ENCODE measurements around the gene TBC1D22A. TPM values are rescaled to one million over a fixed set of nuclear protein-coding genes. Genes with fewer than 3 reads are reported as not detected.

The TBC1D22A gene
- polyA plus RNA-seq, 1 donor from 2014 or later, result 9.3 TPM

DNA sequence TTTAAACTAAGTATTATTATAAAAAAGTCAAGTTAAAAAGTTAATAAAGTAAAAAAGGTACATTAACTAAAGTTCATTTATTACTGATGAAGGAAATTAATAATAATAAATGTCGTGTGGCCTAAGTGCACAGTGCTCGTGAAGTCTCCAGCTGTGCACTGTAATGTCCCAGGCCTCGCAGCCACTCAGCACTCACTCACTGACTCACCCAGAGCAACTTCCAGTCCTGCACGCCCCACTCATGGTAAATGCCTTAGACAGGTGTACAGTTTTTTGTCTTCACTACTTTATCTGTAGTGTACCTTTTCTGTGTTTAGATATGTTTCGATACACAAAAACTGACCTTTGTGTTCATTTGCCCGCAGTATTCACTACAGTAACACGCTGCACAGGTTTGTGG, 175.5 kb downstream of the TBC1D22A start:
- Histone ChIP-seq H3K27me3 (ENCODE audit: insufficient read depth, low read depth, low read length) (no peaks in the 10 kb centered on the region), H2AFZ (ENCODE audit: low read depth, low read length) (no peak overlapping the region), H3K9ac (ENCODE audit: low read length) (no peak overlapping the region), H3K9me2 (ENCODE audit: insufficient read depth, low read length) (no peaks in the 10 kb centered on the region), H3F3A (ENCODE audit: insufficient read depth, low read length, poor library complexity, severe bottlenecking) (no peaks in the 10 kb centered on the region), H3K36me3 (ENCODE audit: insufficient read depth, low read length) (no peaks in the 10 kb centered on the region), H3K4me3 (ENCODE audit: low read length) (no peak overlapping the region), H3K4me2 (ENCODE audit: low read length) (no peak overlapping the region), H3K79me2 (replicated peaks; ENCODE audit: insufficient read depth, low read length) (no peaks in the 10 kb centered on the region), H3K27ac (ENCODE audit: low read length) (no peak overlapping the region), H3K9me3 (ENCODE audit: low read length) (no peaks in the 10 kb centered on the region), H4K20me1 (ENCODE audit: insufficient read depth) (no peaks in the 10 kb centered on the region)
- TF ChIP-seq, protein P1, sequence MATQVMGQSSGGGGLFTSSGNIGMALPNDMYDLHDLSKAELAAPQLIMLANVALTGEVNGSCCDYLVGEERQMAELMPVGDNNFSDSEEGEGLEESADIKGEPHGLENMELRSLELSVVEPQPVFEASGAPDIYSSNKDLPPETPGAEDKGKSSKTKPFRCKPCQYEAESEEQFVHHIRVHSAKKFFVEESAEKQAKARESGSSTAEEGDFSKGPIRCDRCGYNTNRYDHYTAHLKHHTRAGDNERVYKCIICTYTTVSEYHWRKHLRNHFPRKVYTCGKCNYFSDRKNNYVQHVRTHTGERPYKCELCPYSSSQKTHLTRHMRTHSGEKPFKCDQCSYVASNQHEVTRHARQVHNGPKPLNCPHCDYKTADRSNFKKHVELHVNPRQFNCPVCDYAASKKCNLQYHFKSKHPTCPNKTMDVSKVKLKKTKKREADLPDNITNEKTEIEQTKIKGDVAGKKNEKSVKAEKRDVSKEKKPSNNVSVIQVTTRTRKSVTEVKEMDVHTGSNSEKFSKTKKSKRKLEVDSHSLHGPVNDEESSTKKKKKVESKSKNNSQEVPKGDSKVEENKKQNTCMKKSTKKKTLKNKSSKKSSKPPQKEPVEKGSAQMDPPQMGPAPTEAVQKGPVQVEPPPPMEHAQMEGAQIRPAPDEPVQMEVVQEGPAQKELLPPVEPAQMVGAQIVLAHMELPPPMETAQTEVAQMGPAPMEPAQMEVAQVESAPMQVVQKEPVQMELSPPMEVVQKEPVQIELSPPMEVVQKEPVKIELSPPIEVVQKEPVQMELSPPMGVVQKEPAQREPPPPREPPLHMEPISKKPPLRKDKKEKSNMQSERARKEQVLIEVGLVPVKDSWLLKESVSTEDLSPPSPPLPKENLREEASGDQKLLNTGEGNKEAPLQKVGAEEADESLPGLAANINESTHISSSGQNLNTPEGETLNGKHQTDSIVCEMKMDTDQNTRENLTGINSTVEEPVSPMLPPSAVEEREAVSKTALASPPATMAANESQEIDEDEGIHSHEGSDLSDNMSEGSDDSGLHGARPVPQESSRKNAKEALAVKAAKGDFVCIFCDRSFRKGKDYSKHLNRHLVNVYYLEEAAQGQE (IDR thresholded peaks at IDR 0.05; ENCODE audit: borderline replicate concordance), result no peak
- TF ChIP-seq, protein P2, sequence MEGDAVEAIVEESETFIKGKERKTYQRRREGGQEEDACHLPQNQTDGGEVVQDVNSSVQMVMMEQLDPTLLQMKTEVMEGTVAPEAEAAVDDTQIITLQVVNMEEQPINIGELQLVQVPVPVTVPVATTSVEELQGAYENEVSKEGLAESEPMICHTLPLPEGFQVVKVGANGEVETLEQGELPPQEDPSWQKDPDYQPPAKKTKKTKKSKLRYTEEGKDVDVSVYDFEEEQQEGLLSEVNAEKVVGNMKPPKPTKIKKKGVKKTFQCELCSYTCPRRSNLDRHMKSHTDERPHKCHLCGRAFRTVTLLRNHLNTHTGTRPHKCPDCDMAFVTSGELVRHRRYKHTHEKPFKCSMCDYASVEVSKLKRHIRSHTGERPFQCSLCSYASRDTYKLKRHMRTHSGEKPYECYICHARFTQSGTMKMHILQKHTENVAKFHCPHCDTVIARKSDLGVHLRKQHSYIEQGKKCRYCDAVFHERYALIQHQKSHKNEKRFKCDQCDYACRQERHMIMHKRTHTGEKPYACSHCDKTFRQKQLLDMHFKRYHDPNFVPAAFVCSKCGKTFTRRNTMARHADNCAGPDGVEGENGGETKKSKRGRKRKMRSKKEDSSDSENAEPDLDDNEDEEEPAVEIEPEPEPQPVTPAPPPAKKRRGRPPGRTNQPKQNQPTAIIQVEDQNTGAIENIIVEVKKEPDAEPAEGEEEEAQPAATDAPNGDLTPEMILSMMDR (IDR thresholded peaks at IDR 0.05; ENCODE audit: poor library complexity, severe bottlenecking), result no peak
- TF ChIP-seq TAF1 (IDR thresholded peaks at IDR 0.05; ENCODE audit: low read depth) (no peak), EP300 (conservative IDR thresholded peaks at IDR 0.05; ENCODE audit: poor library complexity, severe bottlenecking) (no peak), EZH2 (IDR thresholded peaks at IDR 0.05; ENCODE audit: borderline replicate concordance, insufficient read depth, low read length, poor library complexity, severe bottlenecking) (no peak), MXI1 (conservative IDR thresholded peaks at IDR 0.05; ENCODE audit: poor library complexity, severe bottlenecking) (no peak), POLR2AphosphoS5 (IDR thresholded peaks at IDR 0.05) (no peak), SMC3 (conservative IDR thresholded peaks at IDR 0.05; ENCODE audit: poor library complexity) (no peak), RAD21 (conservative IDR thresholded peaks at IDR 0.05) (no peak)

DNA sequence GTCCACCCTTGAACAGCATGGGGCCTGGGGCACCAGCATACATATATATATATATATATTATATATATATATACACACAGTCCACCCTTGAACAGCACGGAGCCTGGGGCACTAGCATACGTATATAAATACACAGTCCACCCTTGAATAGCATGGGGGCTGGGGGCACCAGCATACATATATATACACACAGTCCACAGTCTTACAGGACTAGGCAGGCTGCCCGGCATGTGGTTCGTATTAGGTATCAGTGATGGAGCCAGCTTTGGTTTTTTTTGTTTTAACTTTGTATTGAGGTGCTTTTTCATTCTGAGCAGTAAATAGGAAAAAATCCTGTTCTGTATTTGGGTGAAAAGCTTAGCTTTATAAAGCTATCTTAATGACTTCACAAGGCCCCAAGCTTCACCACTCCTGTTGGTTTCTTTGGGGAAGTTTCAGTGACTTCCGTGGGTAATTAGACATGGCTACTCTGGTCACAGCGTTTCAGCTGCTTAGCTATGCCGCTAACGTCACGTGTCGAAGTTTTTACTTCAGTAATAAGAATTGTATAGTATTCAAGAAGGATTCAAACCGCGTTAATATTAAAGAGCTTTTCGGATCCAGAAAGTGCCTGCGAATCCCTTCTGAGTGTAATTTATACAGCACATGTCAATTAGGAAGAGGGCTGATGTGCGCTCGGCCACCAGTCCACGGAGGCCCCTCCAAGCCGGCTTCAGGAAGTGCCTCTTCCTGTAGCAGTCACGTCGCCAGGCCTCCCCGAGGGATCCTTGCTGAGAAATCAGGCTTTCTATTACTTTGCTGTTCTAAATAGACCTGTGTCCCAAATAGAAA, 179.7 kb downstream of the TBC1D22A start:
- no peak overlapping the region for H2AFZ ChIP-seq (ENCODE audit: low read depth, low read length)

More for the DNA sequence above, 179.7 kb downstream of the TBC1D22A start:
- Histone ChIP-seq H3K9me3 (ENCODE audit: low read length) (no peaks in the 10 kb centered on the region), H3K79me2 (replicated peaks; ENCODE audit: insufficient read depth, low read length) (no peaks in the 10 kb centered on the region), H3K4me2 (ENCODE audit: low read length) (no peak overlapping the region), H4K20me1 (ENCODE audit: insufficient read depth) (no peaks in the 10 kb centered on the region), H3K27me3 (ENCODE audit: insufficient read depth, low read depth, low read length) (no peaks in the 10 kb centered on the region), H3K9ac (ENCODE audit: low read length) (no peak overlapping the region), H3K9me2 (ENCODE audit: insufficient read depth, low read length) (no peaks in the 10 kb centered on the region), H3K4me3 (ENCODE audit: low read length) (no peak overlapping the region), H3F3A (ENCODE audit: insufficient read depth, low read length, poor library complexity, severe bottlenecking) (peaks cover 3% of the 10 kb centered on the region), H3K27ac (ENCODE audit: low read length) (no peak overlapping the region), H3K36me3 (ENCODE audit: insufficient read depth, low read length) (no peaks in the 10 kb centered on the region)
- TF ChIP-seq EZH2 (IDR thresholded peaks at IDR 0.05; ENCODE audit: borderline replicate concordance, insufficient read depth, low read length, poor library complexity, severe bottlenecking), result no peak
- no peak for TF ChIP-seq TAF1 (IDR thresholded peaks at IDR 0.05; ENCODE audit: low read depth)
- TF ChIP-seq RAD21 (conservative IDR thresholded peaks at IDR 0.05), result no peak
- no peak for TF ChIP-seq EP300 (conservative IDR thresholded peaks at IDR 0.05; ENCODE audit: poor library complexity, severe bottlenecking)
- no peak for TF ChIP-seq POLR2AphosphoS5 (IDR thresholded peaks at IDR 0.05)
- TF ChIP-seq MXI1 (conservative IDR thresholded peaks at IDR 0.05; ENCODE audit: poor library complexity, severe bottlenecking), result no peak
- TF ChIP-seq, protein P2 (IDR thresholded peaks at IDR 0.05; ENCODE audit: poor library complexity, severe bottlenecking), result no peak
- TF ChIP-seq SMC3 (conservative IDR thresholded peaks at IDR 0.05; ENCODE audit: poor library complexity), result no peak
- TF ChIP-seq, protein P1 (IDR thresholded peaks at IDR 0.05; ENCODE audit: borderline replicate concordance), result no peak
